H54 (cell line): Measurements from ENCODE around the gene SLF1.

Experiments used
- DNase-seq: peaks from one replicate; pipeline ENCODE4 v3.0.0; 2011; ENCODE audit warnings: low spot score, mixed read lengths; ENCODE audit not compliant: insufficient read length
- FAIRE-seq: peaks from 3 replicates; lab custom pipeline; 2011; peaks lifted over from hg19 to GRCh38; lab: Jason Lieb, UNC
- POLR2A ChIP-seq: IDR thresholded peaks from 2 replicates; pipeline ENCODE4 v1.6.1; 2011; ENCODE audit warnings: low read depth, mild to moderate bottlenecking, low read length

The SLF1 gene

GRCh38 chr5:94705427-94705826, 87.0 kb downstream of the SLF1 start:
- peak; percentile 60 for FAIRE-seq

GRCh38 chr5:94707359-94707758, 88.9 kb downstream of the SLF1 start:
- TF ChIP-seq POLR2A, result no peak
- DNase-seq (no peak), FAIRE-seq (no peak)

More at GRCh38 chr5:94705427-94705826, 87.0 kb downstream of the SLF1 start:
- no peak for DNase-seq
- TF ChIP-seq POLR2A, result no peak

- FAIRE-seq (no peak), DNase-seq (no peak)
- no peak for TF ChIP-seq POLR2A
These were observed 90.8 kb downstream of the SLF1 start for GRCh38 chr5:94709277-94709676.

- DNase-seq, result no peak
- TF ChIP-seq POLR2A, result no peak
- FAIRE-seq, result no peak
These were observed 93.3 kb downstream of the SLF1 start for GRCh38 chr5:94711785-94712184.

- FAIRE-seq, result no peak
- TF ChIP-seq POLR2A, result no peak
These were observed 97.3 kb downstream of the SLF1 start for GRCh38 chr5:94715768-94716167.

GRCh38 chr5:94725142-94725541, 106.7 kb downstream of the SLF1 start:
- no peak for FAIRE-seq
- no peak for DNase-seq
- TF ChIP-seq POLR2A, result no peak

More at GRCh38 chr5:94715768-94716167, 97.3 kb downstream of the SLF1 start:
- DNase-seq, result no peak

GRCh38 chr5:94731471-94731870, 113.0 kb downstream of the SLF1 start:
- TF ChIP-seq POLR2A, result no peak
- DNase-seq (no peak), FAIRE-seq (no peak)

GRCh38 chr5:94736498-94736897, 118.0 kb downstream of the SLF1 start:
- TF ChIP-seq POLR2A, result no peak
- DNase-seq (no peak), FAIRE-seq (no peak)

- FAIRE-seq (no peak), DNase-seq (no peak)
- TF ChIP-seq POLR2A, result no peak
These were observed 121.8 kb downstream of the SLF1 start for GRCh38 chr5:94740286-94740685.

- no peak for DNase-seq
- no peak for TF ChIP-seq POLR2A
- FAIRE-seq, result no peak
These were observed 124.4 kb downstream of the SLF1 start for GRCh38 chr5:94742852-94743251.

GRCh38 chr5:94744906-94745305, 126.4 kb downstream of the SLF1 start:
- no peak for DNase-seq
- TF ChIP-seq POLR2A, result no peak
- no peak for FAIRE-seq

GRCh38 chr5:94745786-94746730, 127.6 kb downstream of the SLF1 start:
- DNase-seq, result no peak
- no peak for FAIRE-seq
- TF ChIP-seq POLR2A, result no peak

GRCh38 chr5:94746731-94747124, 128.3 kb downstream of the SLF1 start:
- FAIRE-seq (no peak), DNase-seq (no peak)
- no peak for TF ChIP-seq POLR2A
